ENCODE measurements around the gene SLFN13.

DNA sequence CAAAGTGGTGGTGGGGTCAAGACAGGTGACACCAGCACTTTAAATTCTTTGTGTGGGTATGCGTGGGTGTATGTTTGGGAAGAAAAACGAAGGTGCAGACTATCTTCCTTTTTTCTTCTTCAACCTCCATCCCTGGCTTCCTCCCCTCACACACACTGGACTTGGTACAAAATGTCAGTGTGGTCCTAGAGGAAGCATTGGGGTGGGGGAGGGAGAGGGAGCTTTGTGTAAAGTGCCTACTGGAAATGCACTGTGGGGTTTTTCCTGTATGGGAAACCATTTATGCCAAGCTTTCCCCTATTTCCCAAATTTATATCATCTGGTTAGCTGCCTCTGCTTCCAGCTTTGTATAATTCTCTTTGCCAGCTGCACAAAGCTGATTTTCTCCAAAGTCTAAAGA lies 44.5 kb upstream of the SLFN13 start:
- TF ChIP-seq SP1 (IDR thresholded peaks at IDR 0.05; ENCODE audit: low read depth): no peak
- TF ChIP-seq, protein P1, sequence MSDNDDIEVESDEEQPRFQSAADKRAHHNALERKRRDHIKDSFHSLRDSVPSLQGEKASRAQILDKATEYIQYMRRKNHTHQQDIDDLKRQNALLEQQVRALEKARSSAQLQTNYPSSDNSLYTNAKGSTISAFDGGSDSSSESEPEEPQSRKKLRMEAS (IDR thresholded peaks at IDR 0.05): no peak
- no peak for TF ChIP-seq POLR2A (IDR thresholded peaks at IDR 0.05; ENCODE audit: borderline replicate concordance, extremely low read depth, insufficient read depth, insufficient read length)
- no peak for TF ChIP-seq ELF1 (IDR thresholded peaks at IDR 0.05; ENCODE audit: borderline replicate concordance, low read depth)
- no peak for TF ChIP-seq CTCF (IDR thresholded peaks at IDR 0.05 in 2 of 3, conservative IDR thresholded peaks at IDR 0.05 in 1 of 3; ENCODE audit: borderline replicate concordance in 1 of 3, insufficient read depth in 1 of 3, low read depth in 2 of 3, low read length in 2 of 3)
- no peak for TF ChIP-seq POLR2AphosphoS5 (IDR thresholded peaks at IDR 0.05; ENCODE audit: low read depth, low read length)
- TF ChIP-seq, protein P2, sequence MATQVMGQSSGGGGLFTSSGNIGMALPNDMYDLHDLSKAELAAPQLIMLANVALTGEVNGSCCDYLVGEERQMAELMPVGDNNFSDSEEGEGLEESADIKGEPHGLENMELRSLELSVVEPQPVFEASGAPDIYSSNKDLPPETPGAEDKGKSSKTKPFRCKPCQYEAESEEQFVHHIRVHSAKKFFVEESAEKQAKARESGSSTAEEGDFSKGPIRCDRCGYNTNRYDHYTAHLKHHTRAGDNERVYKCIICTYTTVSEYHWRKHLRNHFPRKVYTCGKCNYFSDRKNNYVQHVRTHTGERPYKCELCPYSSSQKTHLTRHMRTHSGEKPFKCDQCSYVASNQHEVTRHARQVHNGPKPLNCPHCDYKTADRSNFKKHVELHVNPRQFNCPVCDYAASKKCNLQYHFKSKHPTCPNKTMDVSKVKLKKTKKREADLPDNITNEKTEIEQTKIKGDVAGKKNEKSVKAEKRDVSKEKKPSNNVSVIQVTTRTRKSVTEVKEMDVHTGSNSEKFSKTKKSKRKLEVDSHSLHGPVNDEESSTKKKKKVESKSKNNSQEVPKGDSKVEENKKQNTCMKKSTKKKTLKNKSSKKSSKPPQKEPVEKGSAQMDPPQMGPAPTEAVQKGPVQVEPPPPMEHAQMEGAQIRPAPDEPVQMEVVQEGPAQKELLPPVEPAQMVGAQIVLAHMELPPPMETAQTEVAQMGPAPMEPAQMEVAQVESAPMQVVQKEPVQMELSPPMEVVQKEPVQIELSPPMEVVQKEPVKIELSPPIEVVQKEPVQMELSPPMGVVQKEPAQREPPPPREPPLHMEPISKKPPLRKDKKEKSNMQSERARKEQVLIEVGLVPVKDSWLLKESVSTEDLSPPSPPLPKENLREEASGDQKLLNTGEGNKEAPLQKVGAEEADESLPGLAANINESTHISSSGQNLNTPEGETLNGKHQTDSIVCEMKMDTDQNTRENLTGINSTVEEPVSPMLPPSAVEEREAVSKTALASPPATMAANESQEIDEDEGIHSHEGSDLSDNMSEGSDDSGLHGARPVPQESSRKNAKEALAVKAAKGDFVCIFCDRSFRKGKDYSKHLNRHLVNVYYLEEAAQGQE (IDR thresholded peaks at IDR 0.05; ENCODE audit: low read depth): no peak
- no peak for TF ChIP-seq RAD21 (IDR thresholded peaks at IDR 0.05; ENCODE audit: low read depth)
- TF ChIP-seq JUND (IDR thresholded peaks at IDR 0.05): no peak
- no peak for TF ChIP-seq ZNF274 (IDR thresholded peaks at IDR 0.05; ENCODE audit: low read depth, low read length)
- TF ChIP-seq SIN3A (IDR thresholded peaks at IDR 0.05; ENCODE audit: low read depth): no peak
- no peak for TF ChIP-seq SRF (IDR thresholded peaks at IDR 0.05; ENCODE audit: low read depth)
